GM12875 (cell line): ENCODE data around the gene UBE2Z.

Source experiments
- H3K4me3 ChIP-seq: one replicate; pipeline ENCODE4 v1.5.1; 2011; ENCODE audit warnings: low read depth, low read length, control low read depth
- CTCF ChIP-seq: IDR thresholded peaks from 2 replicates; pipeline ENCODE4 v1.5.1; 2011; ENCODE audit warnings: low read depth, mild to moderate bottlenecking, control low read depth, inconsistent platforms, low read length, moderate library complexity, borderline replicate concordance; ENCODE audit not compliant: insufficient read depth

The UBE2Z gene

GRCh38 chr17:48904428-48904827, 3.8 kb upstream of the UBE2Z start:
- H3K4me3 ChIP-seq, result no peak overlapping the region
- no peak for TF ChIP-seq CTCF

GRCh38 chr17:48905987-48906515, 2.2 kb upstream of the UBE2Z start:
- no peak overlapping the region for H3K4me3 ChIP-seq
- no peak for TF ChIP-seq CTCF

- TF ChIP-seq CTCF, result no peak
Observed at GRCh38 chr17:48907713-48908046, 527 bp upstream of the UBE2Z start.

DNA sequence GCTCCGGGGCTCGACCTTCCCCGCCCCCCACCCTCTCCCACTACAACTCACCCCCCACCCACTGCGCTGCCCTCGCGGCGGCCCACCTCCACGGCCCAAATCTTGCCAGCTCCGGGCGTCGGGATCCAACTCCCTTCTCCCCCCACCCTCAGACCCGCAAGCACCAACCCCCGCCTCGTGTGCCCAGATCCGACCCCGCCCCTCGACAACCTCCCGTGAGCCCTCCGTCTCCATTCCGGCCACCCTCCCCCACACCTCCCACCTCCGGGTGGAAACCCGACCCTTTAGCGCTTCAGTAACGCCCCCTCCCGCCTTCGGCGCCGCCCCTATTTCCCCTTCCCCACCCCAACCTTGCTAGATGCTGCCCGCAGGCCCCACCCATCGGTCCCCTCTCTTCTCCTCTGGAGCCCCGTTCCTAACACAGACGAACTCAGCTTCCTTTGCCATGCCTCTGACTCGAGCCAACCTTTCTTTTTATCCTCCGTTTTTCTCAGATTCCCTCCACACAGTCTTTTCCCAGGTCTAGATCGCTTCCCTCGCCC, 717 bp downstream of the UBE2Z start:
- H3K4me3 ChIP-seq, result peak overlapping the region; percentile 85
- TF ChIP-seq CTCF, result no peak

More at GRCh38 chr17:48907713-48908046, 527 bp upstream of the UBE2Z start:
- H3K4me3 ChIP-seq, result peak overlapping the region; percentile 85

DNA sequence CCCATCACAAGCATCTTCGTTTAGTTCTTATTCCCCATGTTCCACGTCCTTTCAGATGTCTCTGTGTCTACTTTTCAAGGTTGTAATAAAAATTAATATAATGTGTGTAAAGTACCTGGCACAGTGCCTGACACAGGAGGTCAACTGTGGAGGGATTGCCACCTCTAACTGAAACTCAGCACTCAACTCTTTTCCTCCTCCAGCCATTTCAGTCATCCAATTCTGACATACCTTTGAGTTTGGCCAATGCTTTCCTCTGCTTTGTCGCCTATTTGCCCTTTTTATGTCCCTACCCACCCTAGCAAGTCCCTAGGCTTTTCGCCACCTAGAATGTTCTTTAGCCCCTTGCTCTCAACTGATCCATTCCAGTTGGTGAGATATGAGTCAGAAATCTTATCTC, 1.6 kb downstream of the UBE2Z start:
- TF ChIP-seq CTCF, result no peak
- H3K4me3 ChIP-seq, result peak overlapping the region; percentile 85

- TF ChIP-seq CTCF, result no peak
- H3K4me3 ChIP-seq, result peak overlapping the region; percentile 14
Observed at GRCh38 chr17:48910370-48910769, 2.2 kb downstream of the UBE2Z start.

DNA sequence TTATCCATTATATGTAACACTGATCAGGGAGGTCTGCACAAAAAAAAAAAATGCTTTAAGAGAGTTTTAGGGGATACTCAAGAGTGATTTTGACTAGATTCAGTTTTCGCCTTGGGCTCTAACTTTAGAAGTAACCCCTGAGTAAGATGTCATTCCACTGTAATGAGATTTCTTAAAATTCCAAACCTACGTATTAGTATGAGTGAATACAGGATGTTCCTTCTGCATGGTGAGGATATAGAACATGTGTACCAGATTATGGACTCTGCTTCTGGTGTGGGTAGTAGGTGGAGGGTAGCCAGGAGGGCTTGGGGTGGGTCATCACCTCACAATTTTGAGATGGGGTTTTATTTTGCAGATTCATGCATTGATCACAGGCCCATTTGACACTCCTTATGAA, 4.3 kb downstream of the UBE2Z start:
- no peak overlapping the region for H3K4me3 ChIP-seq
- no peak for TF ChIP-seq CTCF
